ELF-1 (cell line): ENCODE measurements around the gene NME7.
"Not testable (repeated sequence)": the region's sequence is repeated elsewhere in the genome, so short reads cannot be mapped to it uniquely, and the experiment has no call there.

Experiments used
- DNase-seq: peaks from one replicate; pipeline ENCODE4 v3.0.0-alpha.2; 2016; ENCODE audit warnings: low read depth, low spot score

The NME7 gene

DNA sequence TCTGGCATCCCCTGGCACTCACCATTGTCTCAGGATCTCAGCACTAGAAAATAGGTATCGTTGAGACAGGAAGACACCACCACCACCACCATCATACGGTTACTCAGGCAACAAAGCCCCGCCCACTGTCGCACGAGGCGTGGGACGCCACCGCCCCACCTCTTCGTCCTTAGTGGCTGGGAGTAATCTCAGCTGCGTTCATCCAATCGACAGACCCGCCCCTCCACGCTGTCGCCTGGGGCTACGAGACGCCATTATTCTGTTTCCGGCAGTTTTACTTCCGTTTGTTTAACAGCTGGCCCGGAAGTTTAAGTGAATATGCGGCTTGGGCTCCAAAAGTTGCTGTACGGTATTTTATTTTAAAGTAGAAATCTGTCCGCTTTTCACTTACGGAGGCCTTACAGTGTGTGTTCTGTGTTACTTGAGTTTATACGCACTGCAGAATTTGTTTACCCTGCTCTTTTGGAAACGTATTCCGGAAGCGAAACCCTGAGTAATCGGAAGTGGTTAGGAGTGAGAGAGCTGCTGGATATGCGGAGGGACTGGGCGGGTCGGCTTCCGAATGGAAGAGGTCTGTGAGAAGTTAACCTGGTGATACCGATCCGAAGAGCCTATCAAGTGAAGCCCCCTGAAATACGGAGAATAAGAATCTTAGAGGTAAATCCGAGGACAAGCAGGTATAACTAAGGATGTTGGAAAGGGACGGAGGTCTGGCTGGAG is at the start of gene NME7, which contains the start of gene BLZF1:
Gene NME7, minus strand, starts transcription at position 112 of the 720 bp plus-strand sequence. Its CDS starts 87 bp downstream, at position 25.
Gene BLZF1, plus strand, starts transcription at position 510 of the 720 bp plus-strand sequence. CDS start 1,328 bp downstream, outside the sequence.
- peak; percentile 98 for DNase-seq

- no peak for DNase-seq
These were observed 47.4 kb upstream of the NME7 start for GRCh38 chr1:169414952-169415351.

- DNase-seq = not testable (repeated sequence)
These were observed 40.7 kb upstream of the NME7 start for GRCh38 chr1:169408340-169408739.

DNA sequence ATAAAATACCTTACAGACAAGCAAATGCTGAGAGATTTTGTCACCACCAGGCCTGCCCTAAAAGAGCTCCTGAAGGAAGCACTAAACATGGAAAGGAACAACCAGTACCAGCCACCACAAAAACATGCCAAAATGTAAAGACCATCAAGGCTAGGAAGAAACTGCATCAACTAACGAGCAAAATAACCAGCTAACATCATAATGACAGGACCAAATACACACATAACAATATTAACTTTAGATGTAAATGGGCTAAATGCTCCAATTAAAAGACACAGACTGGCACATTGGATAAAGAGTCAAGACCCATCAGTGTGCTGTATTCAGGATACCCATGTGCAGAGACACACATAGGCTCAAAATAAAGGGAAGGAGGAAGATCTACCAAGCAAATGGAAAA is 35.0 kb upstream of the NME7 start:
- not testable (repeated sequence) for DNase-seq

GRCh38 chr1:169395955-169396354 is 28.4 kb upstream of the NME7 start:
- DNase-seq = no peak

DNA sequence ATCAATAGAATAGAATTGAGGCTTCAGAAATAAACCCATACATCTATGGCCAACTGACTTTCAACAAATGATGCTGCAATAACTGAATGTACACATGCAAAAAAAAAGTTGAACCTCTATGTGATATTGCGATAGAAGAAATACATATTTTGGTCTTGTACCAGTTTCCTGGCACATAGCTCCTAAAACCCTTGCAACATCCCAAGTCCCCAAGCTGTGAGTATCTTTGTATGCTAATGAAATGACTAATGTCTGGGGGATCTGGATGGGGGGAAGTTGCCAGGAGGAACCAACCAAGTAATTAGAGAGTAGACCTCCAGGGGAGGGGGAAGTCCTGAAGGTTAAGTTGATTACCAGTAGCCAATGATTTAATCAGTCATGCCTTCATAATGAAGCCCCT is 24.8 kb upstream of the NME7 start:
- no peak for DNase-seq

DNA sequence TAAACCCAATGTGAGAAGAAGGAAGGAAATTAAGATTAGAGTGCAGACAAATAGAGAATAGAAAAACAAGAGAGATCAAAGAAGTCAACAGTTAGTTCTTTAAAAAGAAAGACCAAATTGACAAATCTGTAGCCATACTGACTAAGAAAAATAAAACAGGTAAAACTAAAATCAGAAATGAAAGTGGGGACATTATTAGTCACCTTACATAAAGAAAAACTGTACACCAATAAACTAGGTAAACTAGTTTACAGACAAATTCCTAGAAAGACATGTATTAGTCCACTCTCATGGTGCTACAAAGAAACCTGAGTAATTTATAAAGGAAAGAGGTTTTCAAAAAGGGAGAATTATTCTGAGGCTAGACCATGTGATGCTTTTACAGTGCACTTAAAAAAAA is 22.7 kb upstream of the NME7 start:
- no peak for DNase-seq

- DNase-seq = no peak
These were observed 19.8 kb upstream of the NME7 start for GRCh38 chr1:169387399-169387798.

DNA sequence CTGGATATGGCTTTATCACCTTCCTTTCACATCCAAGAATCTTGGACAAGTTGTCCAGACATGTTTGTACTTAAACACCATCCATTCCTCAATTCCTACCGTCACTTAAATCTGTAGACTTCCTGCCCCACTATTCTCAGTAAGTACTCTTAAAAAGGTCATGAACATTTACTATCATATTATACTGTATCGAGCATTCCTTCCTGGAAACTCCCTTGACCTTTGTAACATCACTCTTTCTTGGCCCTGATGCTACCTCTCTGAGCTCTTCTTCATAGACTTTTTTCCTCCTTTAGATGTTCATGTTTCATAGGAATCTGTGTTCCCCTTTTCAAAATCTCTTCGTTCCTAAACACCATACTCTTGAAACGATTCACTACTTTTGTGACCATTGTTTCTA is 15.9 kb upstream of the NME7 start:
- no peak for DNase-seq

- no peak for DNase-seq
These were observed 13.6 kb upstream of the NME7 start for GRCh38 chr1:169381162-169381561.

- no peak for DNase-seq
These were observed 3.8 kb upstream of the NME7 start for GRCh38 chr1:169371404-169371803.

- no peak for DNase-seq
These were observed 791 bp upstream of the NME7 start for GRCh38 chr1:169368406-169368769.

- no peak for DNase-seq
These were observed 406 bp downstream of the NME7 start for GRCh38 chr1:169367096-169367685.

- DNase-seq = no peak
These were observed 2.6 kb downstream of the NME7 start for GRCh38 chr1:169364948-169365347.

DNA sequence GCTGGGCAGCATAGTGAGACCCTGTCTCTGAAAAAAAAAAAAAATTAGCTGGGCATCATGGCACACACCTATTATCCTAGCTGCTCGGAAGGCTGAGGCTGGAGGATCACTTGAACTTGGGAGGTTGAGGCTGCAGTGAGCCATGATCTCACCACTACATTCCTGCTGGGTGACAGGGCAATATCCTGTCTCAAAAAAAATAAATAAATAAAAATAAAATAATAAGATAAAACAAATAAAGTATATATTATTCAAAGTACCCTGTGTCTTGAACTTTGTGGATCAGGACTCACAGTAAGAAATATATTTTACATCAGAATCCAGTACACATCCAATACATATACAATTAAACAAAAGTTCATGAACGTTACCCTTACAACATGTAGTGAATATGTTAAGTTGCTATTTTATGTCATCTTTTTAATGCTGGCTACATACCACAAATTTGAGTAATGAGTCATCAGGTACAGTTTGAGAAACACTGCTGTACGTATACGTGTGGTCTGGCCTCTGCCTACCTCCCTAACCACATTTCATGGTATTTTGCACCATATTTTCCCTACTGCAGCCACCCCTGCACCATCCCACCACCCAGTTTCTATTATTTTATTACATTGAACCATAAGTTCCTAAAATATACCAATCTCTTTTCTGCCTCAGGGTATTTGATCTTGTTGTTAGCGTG is 4.4 kb downstream of the NME7 start:
- DNase-seq = no peak

GRCh38 chr1:169361281-169361680 is 6.3 kb downstream of the NME7 start:
- DNase-seq = no peak

DNA sequence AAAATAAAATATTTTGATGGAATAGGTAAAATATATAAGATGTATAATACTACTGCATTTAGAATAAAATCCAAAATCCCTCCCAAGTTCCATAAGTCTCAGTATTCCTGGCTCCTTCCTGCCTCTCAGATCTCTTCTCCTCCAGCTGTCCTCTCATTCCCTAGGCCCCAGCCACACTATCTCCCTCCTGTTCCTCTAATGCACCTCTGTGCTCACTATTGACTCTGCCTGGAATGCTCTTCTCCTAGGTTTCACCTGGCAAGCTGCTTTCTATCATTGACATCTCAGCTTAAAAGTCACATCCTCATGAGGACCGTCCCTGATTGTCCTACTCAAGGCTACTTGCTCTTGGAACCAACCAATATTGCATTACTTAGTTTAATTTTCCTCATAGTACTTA is 7.2 kb downstream of the NME7 start:
- no peak for DNase-seq

GRCh38 chr1:169348383-169349036 is 19.1 kb downstream of the NME7 start:
- DNase-seq = peak; percentile 8

DNA sequence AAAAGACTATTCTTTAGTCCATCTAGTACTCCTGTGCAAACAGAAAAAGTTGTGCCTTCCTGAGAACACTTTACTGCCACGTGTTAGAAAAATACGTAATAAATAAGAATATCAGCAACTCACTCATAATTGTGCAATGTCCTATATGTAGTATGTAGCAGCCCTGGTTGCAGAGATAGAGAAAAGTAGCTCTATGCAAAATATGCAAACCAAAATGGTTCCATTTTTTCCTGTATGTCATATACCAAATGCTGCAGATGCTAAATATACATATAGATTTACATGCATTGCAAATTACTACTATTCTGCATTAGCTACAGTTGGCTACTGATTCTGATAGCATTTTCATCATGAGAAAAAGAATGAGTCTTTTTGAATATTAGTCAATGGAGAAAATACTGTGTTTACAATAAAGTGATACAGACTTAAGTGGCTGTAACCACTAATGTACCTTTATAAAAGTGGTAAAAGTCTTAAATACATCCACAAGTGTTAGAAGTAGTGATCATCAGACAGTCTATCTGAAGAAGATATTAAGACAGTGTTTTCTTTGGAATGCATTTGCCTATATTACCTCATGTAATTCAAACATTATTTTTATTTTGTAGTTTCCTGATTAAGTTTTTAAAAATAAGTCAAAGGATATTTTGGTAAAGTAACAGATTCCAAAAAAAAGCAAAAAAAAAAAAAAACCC is 19.8 kb downstream of the NME7 start:
- DNase-seq = no peak

- DNase-seq = no peak
These were observed 21.5 kb downstream of the NME7 start for GRCh38 chr1:169346036-169346589.

- no peak for DNase-seq
These were observed 22.1 kb downstream of the NME7 start for GRCh38 chr1:169345511-169345910.
